ENCODE data around the gene PRKN.

DNA sequence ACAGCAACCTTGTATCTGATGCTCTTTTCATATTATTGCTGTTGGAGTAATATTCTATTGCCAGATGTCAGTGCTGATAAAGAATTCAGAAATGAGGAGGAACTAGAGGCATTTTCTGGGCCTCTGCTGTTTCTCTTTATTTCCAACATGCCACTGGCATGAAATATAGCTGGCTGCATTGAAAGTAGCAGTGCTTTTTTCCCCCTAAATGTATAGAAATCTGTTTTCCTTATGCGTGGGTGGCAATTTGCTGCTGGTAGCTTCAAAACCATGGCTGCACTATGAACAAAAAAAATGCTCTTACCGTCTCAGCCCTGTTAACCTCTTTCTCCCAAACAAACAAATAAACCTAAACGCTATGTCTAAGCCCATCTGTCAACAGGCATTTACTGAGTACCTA is 1011.4 kb downstream of the PRKN start:
- TF ChIP-seq, protein P1, sequence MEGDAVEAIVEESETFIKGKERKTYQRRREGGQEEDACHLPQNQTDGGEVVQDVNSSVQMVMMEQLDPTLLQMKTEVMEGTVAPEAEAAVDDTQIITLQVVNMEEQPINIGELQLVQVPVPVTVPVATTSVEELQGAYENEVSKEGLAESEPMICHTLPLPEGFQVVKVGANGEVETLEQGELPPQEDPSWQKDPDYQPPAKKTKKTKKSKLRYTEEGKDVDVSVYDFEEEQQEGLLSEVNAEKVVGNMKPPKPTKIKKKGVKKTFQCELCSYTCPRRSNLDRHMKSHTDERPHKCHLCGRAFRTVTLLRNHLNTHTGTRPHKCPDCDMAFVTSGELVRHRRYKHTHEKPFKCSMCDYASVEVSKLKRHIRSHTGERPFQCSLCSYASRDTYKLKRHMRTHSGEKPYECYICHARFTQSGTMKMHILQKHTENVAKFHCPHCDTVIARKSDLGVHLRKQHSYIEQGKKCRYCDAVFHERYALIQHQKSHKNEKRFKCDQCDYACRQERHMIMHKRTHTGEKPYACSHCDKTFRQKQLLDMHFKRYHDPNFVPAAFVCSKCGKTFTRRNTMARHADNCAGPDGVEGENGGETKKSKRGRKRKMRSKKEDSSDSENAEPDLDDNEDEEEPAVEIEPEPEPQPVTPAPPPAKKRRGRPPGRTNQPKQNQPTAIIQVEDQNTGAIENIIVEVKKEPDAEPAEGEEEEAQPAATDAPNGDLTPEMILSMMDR (IDR thresholded peaks at IDR 0.05; ENCODE audit: insufficient read depth, low read depth, low read length) = no peak
- TF ChIP-seq EZH2 (IDR thresholded peaks at IDR 0.05; ENCODE audit: insufficient read depth, low read length) = no peak
